ENCODE results near the gene STRADA. TPM values are rescaled to one million over a fixed set of nuclear protein-coding genes. Genes with fewer than 3 reads are reported as not detected.

Gene STRADA
- total and polyA plus RNA-seq, 2 donors (not counting 3 experiments of a cell fraction or from before 2014, with no cell fraction given) = 47.0 to 53.6 TPM

DNA sequence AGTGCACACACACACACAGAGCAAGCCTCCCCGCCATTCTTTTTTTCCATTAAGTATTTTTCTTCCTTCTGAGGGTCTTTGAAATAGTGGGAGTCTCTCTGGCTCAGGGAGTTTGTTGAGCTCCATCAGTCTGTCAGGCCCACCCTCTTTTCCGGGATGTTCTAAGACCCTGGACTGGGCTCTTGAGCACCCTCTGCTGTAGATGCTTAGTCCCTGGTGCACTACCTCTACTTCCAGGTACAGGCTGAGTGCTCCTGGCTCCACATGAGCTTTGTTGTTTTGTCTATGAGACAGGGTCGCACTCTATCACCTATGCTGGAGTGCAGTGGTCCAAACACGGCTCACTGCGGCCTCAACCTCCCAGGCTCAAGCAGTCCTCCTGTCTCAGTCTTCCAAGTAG, 62.4 kb downstream of the STRADA start:
- FAIRE-seq = no peak
- POLR2A ChIA-PET = no interaction called here

DNA sequence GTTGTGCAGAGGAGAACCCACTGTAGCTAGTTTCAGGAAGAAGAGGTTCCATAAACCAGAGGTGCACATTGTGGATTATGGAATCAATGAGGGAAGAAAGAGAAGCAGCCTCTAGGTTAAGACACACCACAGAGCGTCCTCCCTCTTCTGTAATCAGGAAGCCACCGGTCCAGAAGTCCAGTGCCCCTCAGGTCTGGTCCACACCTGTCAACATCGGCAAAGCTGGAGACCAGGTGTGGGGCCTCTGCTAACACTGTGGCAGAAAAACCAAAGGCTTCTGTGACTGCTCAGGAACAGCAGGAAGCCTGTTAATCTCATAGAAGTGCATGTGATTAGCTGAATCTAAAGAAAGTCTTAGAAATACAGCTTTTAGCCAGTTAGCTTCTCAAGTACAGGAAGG, 65.0 kb downstream of the STRADA start:
- H3K4me3 ChIP-seq (replicated peaks in 1 of 3; ENCODE audit: insufficient read depth in 1 of 3, low read depth in 1 of 3, low read length in 3 of 3) = peak overlapping the region in 1 of 3 experiments; percentile 33
- FAIRE-seq = peak; percentile 55
- H3K36me3 ChIP-seq (ENCODE audit: control insufficient read depth in 2 of 2, extremely low read depth in 1 of 2, insufficient read depth in 2 of 2, low read length in 2 of 2) = peaks cover 3 to 8% of the 10 kb centered on the region in 2 experiments
- dilution Hi-C loops (cut with MboI; ENCODE audit: extremely low pct_ligation_motif_present, low sequenced_read_pairs) = no loop called here
- no peaks in the 10 kb centered on the region for H4K20me1 ChIP-seq (replicated peaks; ENCODE audit: control insufficient read depth, extremely low read depth, insufficient read depth, low read length)
- no peaks in the 10 kb centered on the region for H3K9me1 ChIP-seq (replicated peaks; ENCODE audit: control insufficient read depth, extremely low read depth, insufficient read depth, low read length)
- peaks cover 8% of the 10 kb centered on the region for H3K79me2 ChIP-seq (ENCODE audit: control insufficient read depth, insufficient read depth, low read length)
- intact Hi-C loops (cut with micrococcal nuclease) = loop anchor here (1.0 to 5.0 kb wide), 5 partner anchors 22 to 249 kb away; partner anchors contain the start of gene DCAF7
- peak overlapping the region; percentile 41 for H3K9ac ChIP-seq (replicated peaks; ENCODE audit: extremely low read depth, insufficient read depth, low read length)
- H3K4me1 ChIP-seq (ENCODE audit: control insufficient read depth, extremely low read depth, insufficient read depth, low read length) = peaks cover 58% of the 10 kb centered on the region
- H3K4me2 ChIP-seq (ENCODE audit: insufficient read depth, low read length) = peak overlapping the region; percentile 86
- peak; percentile 65 for DNase-seq (ENCODE audit: low read depth, low spot score)
- H3K27me3 ChIP-seq (ENCODE audit: control insufficient read depth in 2 of 2, insufficient read depth in 2 of 2, low read length in 2 of 2) = no peaks in the 10 kb centered on the region
- ChIA-PET CTCF (interaction anchor here (0.7 to 3.8 kb wide), 10 partner anchors 11 to 251 kb away, joined by 3 to 37 read pairs (median 12); partner anchors contain the start of gene LIMD2), POLR2A (interaction anchor here (1.0 to 2.9 kb wide), 6 partner anchors 11 to 97 kb away, joined by 3 to 10 read pairs (median 5); partner anchors contain the start of genes CCDC47 and MAP3K3)
- no peaks in the 10 kb centered on the region for H3K9me3 ChIP-seq (replicated peaks; ENCODE audit: control insufficient read depth, insufficient read depth, low read length)
- H3K27ac ChIP-seq (ENCODE audit: insufficient read depth, low read depth, low read length) = peak overlapping the region; percentile 91
- TF ChIP-seq CTCF (IDR thresholded peaks at IDR 0.05; ENCODE audit: extremely low read depth in 1 of 2, insufficient read depth in 1 of 2, low read depth in 1 of 2, low read length in 2 of 2) (no peak), POLR2AphosphoS5 (IDR thresholded peaks at IDR 0.05; ENCODE audit: insufficient read depth, low read depth, low read length) (no peak), POLR2A (IDR thresholded peaks at IDR 0.05; ENCODE audit: low read depth, low read length) (peak; percentile 36)
- BruUV-seq (replicated peaks) = no TSS peak
- H2AFZ ChIP-seq (ENCODE audit: low read depth, low read length) = no peak overlapping the region

More for the DNA sequence above, 62.4 kb downstream of the STRADA start:
- Histone ChIP-seq H3K79me2 (ENCODE audit: control insufficient read depth, insufficient read depth, low read length) (peaks cover 8% of the 10 kb centered on the region), H3K27me3 (ENCODE audit: control insufficient read depth in 2 of 2, insufficient read depth in 2 of 2, low read length in 2 of 2) (no peaks in the 10 kb centered on the region), H3K4me3 (replicated peaks in 1 of 3; ENCODE audit: insufficient read depth in 1 of 3, low read depth in 1 of 3, low read length in 3 of 3) (no peak overlapping the region), H2AFZ (ENCODE audit: low read depth, low read length) (no peak overlapping the region), H4K20me1 (replicated peaks; ENCODE audit: control insufficient read depth, extremely low read depth, insufficient read depth, low read length) (no peaks in the 10 kb centered on the region), H3K4me2 (ENCODE audit: insufficient read depth, low read length) (no peak overlapping the region), H3K36me3 (ENCODE audit: control insufficient read depth in 2 of 2, extremely low read depth in 1 of 2, insufficient read depth in 2 of 2, low read length in 2 of 2) (peaks cover 4 to 20% of the 10 kb centered on the region in 2 experiments), H3K27ac (ENCODE audit: insufficient read depth, low read depth, low read length) (no peak overlapping the region), H3K9me1 (replicated peaks; ENCODE audit: control insufficient read depth, extremely low read depth, insufficient read depth, low read length) (no peaks in the 10 kb centered on the region), H3K9me3 (replicated peaks; ENCODE audit: control insufficient read depth, insufficient read depth, low read length) (no peaks in the 10 kb centered on the region), H3K9ac (replicated peaks; ENCODE audit: extremely low read depth, insufficient read depth, low read length) (no peak overlapping the region), H3K4me1 (ENCODE audit: control insufficient read depth, extremely low read depth, insufficient read depth, low read length) (peaks cover 60% of the 10 kb centered on the region)
- no peak for DNase-seq (ENCODE audit: low read depth, low spot score)
- intact Hi-C loops (cut with micrococcal nuclease) = loop anchor here (5.0 kb wide), 2 partner anchors 127 to 252 kb away; partner anchors contain the start of gene DCAF7
- no TSS peak for BruUV-seq (replicated peaks)
- CTCF ChIA-PET = interaction anchor here (0.9 to 1.7 kb wide), 3 partner anchors 14 to 254 kb away, joined by 3 to 6 read pairs (median 5); no protein-coding TSS in a partner anchor
- dilution Hi-C loops (cut with MboI; ENCODE audit: extremely low pct_ligation_motif_present, low sequenced_read_pairs) = no loop called here
- TF ChIP-seq GATA2 (IDR thresholded peaks at IDR 0.05; ENCODE audit: insufficient read depth, insufficient read length, low read depth, low read length) (no peak), MAX (IDR thresholded peaks at IDR 0.05; ENCODE audit: insufficient read depth, insufficient read length) (no peak), POLR2A (IDR thresholded peaks at IDR 0.05; ENCODE audit: low read depth, low read length) (no peak), EZH2 (IDR thresholded peaks at IDR 0.05; ENCODE audit: borderline replicate concordance, low read depth, low read length, severe bottlenecking) (no peak), MYC (IDR thresholded peaks at IDR 0.05; ENCODE audit: low read depth, low read length) (no peak), FOS (IDR thresholded peaks at IDR 0.05; ENCODE audit: borderline replicate concordance, insufficient read depth, low read length) (no peak), JUN (IDR thresholded peaks at IDR 0.05; ENCODE audit: borderline replicate concordance, insufficient read depth, insufficient read length, low read depth) (no peak), POLR2AphosphoS5 (IDR thresholded peaks at IDR 0.05; ENCODE audit: insufficient read depth, low read depth, low read length) (no peak)

Measured in endothelial cell of umbilical vein (primary cell).